DND-41 (cell line): ENCODE results near the gene MXD1.

Experiments
- CTCF ChIP-seq: IDR thresholded peaks from 2 replicates; pipeline ENCODE4 v1.5.1; 2012; ENCODE audit warnings: borderline replicate concordance, low read length, moderate library complexity, mild to moderate bottlenecking; ENCODE audit not compliant: poor library complexity, severe bottlenecking; ENCODE audit errors: extremely low read depth
- EZH2 ChIP-seq: IDR thresholded peaks from 3 replicates; pipeline ENCODE4 v1.6.1; 2012; ENCODE audit warnings: borderline replicate concordance, low read depth, mild to moderate bottlenecking, moderate library complexity, low read length, inconsistent platforms; ENCODE audit not compliant: severe bottlenecking

- no peak for TF ChIP-seq CTCF
- TF ChIP-seq EZH2: no peak
These were observed 29.8 kb downstream of the MXD1 start for GRCh38 chr2:69944756-69945155.
